Measurements from ENCODE around the gene NKG7. TPM values are rescaled to one million over a fixed set of nuclear protein-coding genes. Genes with fewer than 3 reads are reported as not detected.

Gene NKG7
- total and polyA plus RNA-seq, 8 donors, result 2.8 to 50.1 (median 6.0) TPM

DNA sequence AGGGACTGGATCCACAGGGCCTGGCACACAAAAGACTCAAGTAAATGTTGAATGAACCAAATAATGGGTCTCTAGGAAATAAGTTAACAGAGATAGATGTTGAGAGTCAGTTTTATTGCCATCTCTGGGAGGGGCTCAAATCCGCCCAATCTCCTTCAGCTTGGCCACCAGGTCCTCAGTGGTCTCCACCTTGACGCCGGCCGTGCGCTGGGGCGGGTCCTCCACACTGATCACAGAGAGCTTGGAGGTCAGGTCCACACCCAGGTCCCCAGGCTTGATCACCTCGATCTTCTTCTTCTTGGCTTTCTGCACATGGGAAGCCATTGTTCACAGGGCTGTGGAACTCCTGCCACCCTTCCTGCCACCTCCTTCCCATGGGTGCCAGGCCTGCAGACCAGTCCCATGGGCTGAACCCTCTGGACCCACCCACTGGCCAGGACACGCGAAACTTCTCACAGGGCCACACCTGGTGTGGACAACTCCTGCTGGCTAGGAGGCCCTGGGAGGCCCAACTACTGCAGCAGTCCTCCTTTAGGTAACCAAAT is 27.3 kb downstream of the NKG7 start:
- no peak overlapping the region for H3K4me3 ChIP-seq
- peaks cover 2 to 6% of the 10 kb centered on the region in 2 donors for H3K4me1 ChIP-seq
- intact Hi-C loops (cut with DNase I), result no loop called here
- H3K27ac ChIP-seq, result no peak overlapping the region
- no peak for ATAC-seq
- H3K36me3 ChIP-seq, result peaks cover 0 to 35% of the 10 kb centered on the region in 2 donors
- DNase-seq, result no peak
- TF ChIP-seq, protein P1, sequence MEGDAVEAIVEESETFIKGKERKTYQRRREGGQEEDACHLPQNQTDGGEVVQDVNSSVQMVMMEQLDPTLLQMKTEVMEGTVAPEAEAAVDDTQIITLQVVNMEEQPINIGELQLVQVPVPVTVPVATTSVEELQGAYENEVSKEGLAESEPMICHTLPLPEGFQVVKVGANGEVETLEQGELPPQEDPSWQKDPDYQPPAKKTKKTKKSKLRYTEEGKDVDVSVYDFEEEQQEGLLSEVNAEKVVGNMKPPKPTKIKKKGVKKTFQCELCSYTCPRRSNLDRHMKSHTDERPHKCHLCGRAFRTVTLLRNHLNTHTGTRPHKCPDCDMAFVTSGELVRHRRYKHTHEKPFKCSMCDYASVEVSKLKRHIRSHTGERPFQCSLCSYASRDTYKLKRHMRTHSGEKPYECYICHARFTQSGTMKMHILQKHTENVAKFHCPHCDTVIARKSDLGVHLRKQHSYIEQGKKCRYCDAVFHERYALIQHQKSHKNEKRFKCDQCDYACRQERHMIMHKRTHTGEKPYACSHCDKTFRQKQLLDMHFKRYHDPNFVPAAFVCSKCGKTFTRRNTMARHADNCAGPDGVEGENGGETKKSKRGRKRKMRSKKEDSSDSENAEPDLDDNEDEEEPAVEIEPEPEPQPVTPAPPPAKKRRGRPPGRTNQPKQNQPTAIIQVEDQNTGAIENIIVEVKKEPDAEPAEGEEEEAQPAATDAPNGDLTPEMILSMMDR (IDR thresholded peaks at IDR 0.05), result no peak
- peaks cover 0 to 12% of the 10 kb centered on the region in 2 donors for H3K27me3 ChIP-seq
- H3K9me3 ChIP-seq, result no peaks in the 10 kb centered on the region

GRCh38 chr19:51342631-51343569 is 29.6 kb downstream of the NKG7 start:
- TF ChIP-seq, protein P1 (IDR thresholded peaks at IDR 0.05), result no peak
- intact Hi-C loops (cut with DNase I), result no loop called here
- Histone ChIP-seq H3K36me3 (peaks cover 0 to 25% of the 10 kb centered on the region in 2 donors), H3K9me3 (no peaks in the 10 kb centered on the region), H3K4me3 (no peak overlapping the region), H3K27ac (no peak overlapping the region), H3K27me3 (peaks cover 0 to 14% of the 10 kb centered on the region in 2 donors), H3K4me1 (peaks cover 2 to 20% of the 10 kb centered on the region in 2 donors)
- ATAC-seq (no peak), DNase-seq (no peak)

- intact Hi-C loops (cut with DNase I), result no loop called here
- Histone ChIP-seq H3K27ac (no peak within 1 kb of the TSS), H3K9me3 (no peaks in the 10 kb centered on the region), H3K36me3 (peaks cover 0 to 19% of the 10 kb centered on the region in 2 donors), H3K4me3 (no peak within 1 kb of the TSS), H3K27me3 (peaks cover 0 to 14% of the 10 kb centered on the region in 2 donors), H3K4me1 (peaks cover 2 to 20% of the 10 kb centered on the region in 2 donors)
- TF ChIP-seq, protein P1 (IDR thresholded peaks at IDR 0.05), result no peak
- no peak for ATAC-seq
- no peak for DNase-seq
Measured at GRCh38 chr19:51341976-51342580, 30.4 kb downstream of the NKG7 start, which contains the start of gene VSIG10L. TSS of gene VSIG10L (minus strand) at chr19:51342139. CDS start at chr19:51342124, 15 bp downstream.

- TF ChIP-seq, protein P1 (IDR thresholded peaks at IDR 0.05), result no peak
- DNase-seq (no peak), ATAC-seq (no peak)
- Histone ChIP-seq H3K4me1 (peaks cover 2 to 20% of the 10 kb centered on the region in 2 donors), H3K36me3 (peaks cover 0 to 13% of the 10 kb centered on the region in 2 donors), H3K9me3 (no peaks in the 10 kb centered on the region), H3K27ac (no peak overlapping the region), H3K27me3 (peaks cover 0 to 14% of the 10 kb centered on the region in 2 donors), H3K4me3 (no peak overlapping the region)
- intact Hi-C loops (cut with DNase I), result no loop called here
Measured at GRCh38 chr19:51341066-51341465, 31.4 kb downstream of the NKG7 start.

All from left lung (tissue), 10 donors.